ENCODE data around the gene QPCT.
"Not testable (repeated sequence)": the region's sequence is repeated elsewhere in the genome, so short reads cannot be mapped to it uniquely, and the experiment has no call there.

The QPCT gene

GRCh38 chr2:37361994-37362698, 17.7 kb downstream of the QPCT start:
- no peak for DNase-seq

DNA sequence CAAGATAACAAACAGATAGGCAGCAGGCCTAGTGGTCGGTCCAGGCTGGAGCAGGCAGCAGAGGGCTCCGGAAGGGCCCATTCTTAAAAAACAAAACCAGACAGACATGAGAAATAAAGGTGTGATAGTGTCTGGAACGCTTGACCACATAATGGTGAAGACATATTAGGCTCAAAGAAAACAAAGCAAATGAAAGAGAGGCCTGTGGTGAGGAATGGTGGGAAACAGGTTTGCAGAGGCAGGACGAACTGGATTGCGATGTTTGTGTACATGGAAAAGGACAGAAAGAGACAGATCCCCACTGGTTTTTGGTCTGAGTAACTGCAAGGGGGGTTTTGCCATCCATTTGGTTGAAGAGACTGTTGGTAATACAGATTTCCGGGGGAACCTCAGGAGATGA, 19.9 kb downstream of the QPCT start:
- no peak for DNase-seq

DNA sequence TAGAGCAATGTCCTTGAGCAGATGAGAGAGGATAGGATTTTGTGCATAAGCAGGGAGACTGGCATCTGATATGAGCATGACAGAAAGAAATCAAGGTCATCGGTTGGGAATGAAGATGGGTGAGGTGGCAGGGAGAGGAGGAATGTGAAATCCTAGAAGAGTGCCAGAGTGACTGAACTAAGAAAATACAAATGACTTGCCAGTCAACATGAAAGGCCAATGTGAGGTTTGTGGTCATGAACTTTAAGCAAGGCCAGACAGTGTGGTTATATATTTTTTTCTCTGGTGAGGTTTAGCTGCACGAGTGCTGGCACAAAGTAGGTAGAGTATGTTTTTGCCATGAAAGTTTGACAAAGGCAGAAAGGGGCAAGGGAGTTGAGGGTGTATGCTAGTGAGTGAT, 21.2 kb downstream of the QPCT start:
- DNase-seq: no peak

- DNase-seq: no peak
Measured at GRCh38 chr2:37366773-37367172, 22.3 kb downstream of the QPCT start.

- DNase-seq: no peak
Measured at GRCh38 chr2:37367310-37367709, 22.9 kb downstream of the QPCT start.

GRCh38 chr2:37367984-37368383, 23.6 kb downstream of the QPCT start:
- no peak for DNase-seq

- DNase-seq: no peak
Measured at GRCh38 chr2:37370666-37371065, 26.2 kb downstream of the QPCT start.

- DNase-seq: no peak
Measured at GRCh38 chr2:37372000-37372399, 27.6 kb downstream of the QPCT start.

DNA sequence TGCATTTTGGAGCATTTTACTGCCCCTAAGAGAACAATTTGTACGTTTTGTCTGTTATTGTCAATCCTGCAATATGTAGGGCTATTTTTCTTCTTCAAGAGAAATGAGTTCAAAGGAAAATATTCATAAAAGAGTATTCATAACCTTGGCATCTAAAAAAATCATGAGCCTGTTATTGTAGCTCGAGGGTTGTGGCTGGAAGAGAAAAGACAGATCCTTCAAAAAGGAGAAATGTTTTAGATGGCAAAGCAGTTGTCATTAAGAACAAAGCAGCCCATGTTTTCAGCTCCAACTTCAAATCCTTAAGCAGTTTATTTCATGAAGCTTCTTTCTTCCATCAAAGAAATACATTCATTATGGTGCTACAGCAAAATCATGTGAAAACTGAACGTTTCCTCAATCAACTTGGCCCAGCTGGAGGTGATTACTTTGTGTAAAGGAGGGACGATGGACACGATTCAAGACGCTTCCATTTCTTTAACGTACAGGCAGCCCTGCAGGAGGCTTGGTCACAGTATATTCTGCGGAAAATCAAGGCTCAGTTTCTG, 31.4 kb downstream of the QPCT start:
- no peak for DNase-seq

DNA sequence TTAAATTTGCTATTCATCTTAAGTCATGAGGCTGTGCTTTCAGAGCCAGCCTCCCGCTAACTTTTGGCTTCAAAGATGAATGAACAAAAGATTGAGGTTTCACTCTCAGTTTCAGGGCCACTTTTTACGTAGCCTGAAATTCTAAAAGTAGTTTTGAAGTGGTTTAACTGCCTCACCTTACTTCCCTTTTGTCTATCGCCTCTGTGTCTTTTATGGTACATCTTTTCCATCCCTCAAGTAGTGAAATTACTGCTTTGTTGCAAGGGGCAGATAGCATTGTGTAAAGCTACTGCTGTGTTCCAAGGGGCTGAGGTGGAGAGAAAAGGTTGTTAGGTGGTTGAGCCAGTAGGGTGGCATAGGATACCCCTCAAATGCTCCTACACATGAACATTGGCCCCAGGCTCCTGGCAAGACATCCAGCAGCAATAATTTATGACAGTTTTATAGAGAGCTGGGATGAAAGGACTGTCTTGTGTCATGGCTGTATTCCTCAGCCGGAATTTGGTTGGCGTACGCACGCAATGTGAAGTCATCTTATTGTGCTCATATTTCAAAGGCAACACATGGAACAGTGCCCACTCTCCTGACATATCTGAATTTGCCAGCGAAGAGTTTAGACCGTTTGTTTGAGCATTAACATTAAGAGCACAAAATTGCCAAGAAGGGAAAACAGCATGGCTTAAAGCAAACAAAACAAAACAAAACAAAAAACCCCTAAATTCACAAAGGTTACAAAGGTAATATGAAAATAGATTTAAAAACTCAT, 32.2 kb downstream of the QPCT start:
- no peak for DNase-seq

GRCh38 chr2:37377187-37377532, 32.7 kb downstream of the QPCT start:
- no peak for DNase-seq

DNA sequence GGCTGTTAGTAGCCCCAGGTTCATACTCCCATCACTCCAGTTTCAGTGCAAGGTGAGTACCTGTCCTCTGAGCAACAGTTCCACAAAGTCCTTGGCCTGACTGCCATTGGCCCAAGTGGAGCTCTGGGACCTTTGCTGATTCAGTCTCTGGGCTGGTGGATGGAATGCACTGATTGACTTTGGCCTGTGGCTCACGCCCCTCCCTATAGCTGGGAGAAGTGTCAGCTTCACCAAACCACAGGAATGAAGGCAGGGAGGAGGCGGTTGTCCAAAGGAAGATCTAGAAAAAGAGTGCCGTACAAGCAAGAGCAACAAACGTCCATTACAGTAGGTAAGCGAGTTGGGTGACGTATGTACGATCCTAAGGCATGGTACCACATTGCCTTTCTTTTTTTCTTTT, 34.0 kb downstream of the QPCT start:
- no peak for DNase-seq

- DNase-seq: no peak
Measured at GRCh38 chr2:37379881-37380296, 35.5 kb downstream of the QPCT start.

GRCh38 chr2:37380787-37381186, 36.4 kb downstream of the QPCT start:
- not testable (repeated sequence) for DNase-seq

DNA sequence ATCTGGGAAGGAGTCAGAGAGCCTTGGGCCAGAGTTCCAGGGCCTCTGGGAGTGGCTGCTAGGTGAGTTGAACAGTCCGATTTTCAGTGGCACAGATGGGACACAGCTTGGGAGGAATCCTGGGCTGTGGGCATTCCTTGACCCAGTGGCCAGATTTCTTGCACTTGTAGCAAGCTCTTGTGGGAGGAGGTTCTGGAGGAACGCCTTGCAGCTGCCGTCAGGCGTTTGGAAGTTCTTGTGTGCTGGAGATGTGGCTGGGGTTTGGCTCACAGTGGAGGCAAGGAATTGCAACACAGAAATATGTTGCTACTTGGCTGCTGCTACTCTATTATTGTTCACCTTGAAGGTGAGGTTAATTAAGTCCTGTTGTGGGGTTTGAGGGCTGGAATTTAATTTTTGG, 39.8 kb downstream of the QPCT start:
- not testable (repeated sequence) for DNase-seq

GRCh38 chr2:37387148-37387835, 42.9 kb downstream of the QPCT start:
- no peak for DNase-seq

- DNase-seq: no peak
Measured at GRCh38 chr2:37388074-37388473, 43.6 kb downstream of the QPCT start.

- no peak for DNase-seq
Measured at GRCh38 chr2:37389395-37389794, 45.0 kb downstream of the QPCT start.

DNA sequence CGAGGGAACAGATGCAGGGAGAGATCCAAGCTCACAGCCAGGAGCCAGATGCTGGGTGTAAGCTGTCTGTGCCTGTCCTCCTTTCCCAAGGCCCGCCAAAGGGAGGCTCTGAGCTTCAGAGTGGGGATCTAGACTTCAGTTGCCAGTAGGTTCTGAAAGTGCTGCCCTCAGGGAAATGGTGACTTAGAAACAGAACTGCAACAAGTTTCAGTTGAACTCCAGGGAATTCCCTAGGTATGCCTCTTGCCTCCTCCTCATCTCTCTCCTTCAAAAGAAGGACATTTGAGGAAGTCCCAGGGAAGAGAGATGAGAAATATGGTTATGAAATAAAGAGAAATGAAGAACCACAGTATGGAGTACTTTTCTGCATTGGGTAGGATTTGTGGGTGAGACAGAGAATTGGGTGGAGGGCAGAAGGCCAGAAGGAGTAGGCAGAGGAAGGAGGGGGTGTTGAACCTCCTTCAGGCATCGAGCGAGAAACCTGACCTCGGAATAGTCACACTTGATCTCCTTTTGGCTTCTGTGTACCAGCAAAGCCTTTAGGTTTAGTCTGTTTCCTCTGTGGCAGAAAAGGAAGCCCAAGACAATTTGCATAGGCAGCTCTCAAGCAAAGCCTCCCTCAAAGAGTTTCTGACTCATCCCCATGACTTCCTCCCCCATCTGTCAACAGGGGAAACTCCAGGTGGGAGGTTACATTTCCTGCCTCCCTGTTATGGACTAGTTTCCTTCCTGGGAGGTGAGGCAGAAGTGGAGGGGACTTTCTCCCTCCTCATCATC, 45.7 kb downstream of the QPCT start:
- peak in 2 of 3 experiments; percentile 29 to 57 for DNase-seq

GRCh38 chr2:37390777-37391176, 46.3 kb downstream of the QPCT start:
- no peak for DNase-seq

GRCh38 chr2:37391711-37392110, 47.3 kb downstream of the QPCT start:
- no peak for DNase-seq

- DNase-seq: no peak
Measured at GRCh38 chr2:37392428-37392827, 48.0 kb downstream of the QPCT start.

- no peak for DNase-seq
Measured at GRCh38 chr2:37394263-37394662, 49.8 kb downstream of the QPCT start.

Measured in NCI-H1417 (cell line).